ENCODE data around the gene TIGD2. TPM values are rescaled to one million over a fixed set of nuclear protein-coding genes. Genes with fewer than 3 reads are reported as not detected.
"Not testable (repeated sequence)": the region's sequence is repeated elsewhere in the genome, so short reads cannot be mapped to it uniquely, and the experiment has no call there.

The TIGD2 gene
- polyA plus RNA-seq, 5 donors = 7.8 to 11.6 (median 9.7) TPM

DNA sequence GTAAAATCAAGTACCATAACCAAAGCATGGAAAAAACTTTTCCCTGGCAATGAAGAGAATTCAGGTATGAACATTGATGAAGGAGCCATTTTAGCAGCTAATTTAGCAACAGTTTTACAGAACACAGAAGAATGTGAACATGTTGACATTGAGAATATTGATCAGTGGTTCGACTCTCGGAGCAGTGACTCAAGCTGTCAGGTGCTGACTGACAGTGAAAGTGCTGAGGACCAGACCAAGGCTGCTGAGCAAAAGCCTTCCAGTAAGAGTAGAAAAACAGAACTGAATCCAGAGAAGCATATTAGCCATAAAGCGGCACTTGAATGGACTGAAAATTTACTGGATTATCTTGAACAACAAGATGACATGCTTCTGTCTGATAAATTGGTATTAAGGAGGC lies 2.8 kb downstream of the TIGD2 start:
- DNase-seq = no peak

GRCh38 chr4:89117115-89117514 lies 5.8 kb downstream of the TIGD2 start:
- DNase-seq = no peak

- no peak for DNase-seq
These were observed 7.8 kb downstream of the TIGD2 start for GRCh38 chr4:89119166-89119565.

DNA sequence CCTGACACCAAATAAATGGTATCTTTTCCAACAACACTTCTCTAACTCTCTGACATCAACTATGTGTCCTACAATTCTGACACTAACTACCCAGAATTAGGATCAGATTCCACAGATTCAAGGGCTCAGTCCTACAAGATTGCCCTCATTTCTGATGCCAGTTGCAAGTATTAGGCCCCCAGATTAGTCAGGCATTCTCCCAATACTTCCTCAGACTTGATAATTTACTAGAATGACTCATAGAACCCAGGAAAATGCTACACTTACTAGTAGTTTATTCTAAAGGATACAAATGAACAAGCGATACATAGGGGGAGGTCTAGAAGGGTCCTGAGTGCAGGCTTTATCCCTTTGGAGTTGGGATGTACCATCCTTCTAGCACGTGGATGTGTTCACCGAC lies 8.5 kb downstream of the TIGD2 start:
- DNase-seq = no peak

DNA sequence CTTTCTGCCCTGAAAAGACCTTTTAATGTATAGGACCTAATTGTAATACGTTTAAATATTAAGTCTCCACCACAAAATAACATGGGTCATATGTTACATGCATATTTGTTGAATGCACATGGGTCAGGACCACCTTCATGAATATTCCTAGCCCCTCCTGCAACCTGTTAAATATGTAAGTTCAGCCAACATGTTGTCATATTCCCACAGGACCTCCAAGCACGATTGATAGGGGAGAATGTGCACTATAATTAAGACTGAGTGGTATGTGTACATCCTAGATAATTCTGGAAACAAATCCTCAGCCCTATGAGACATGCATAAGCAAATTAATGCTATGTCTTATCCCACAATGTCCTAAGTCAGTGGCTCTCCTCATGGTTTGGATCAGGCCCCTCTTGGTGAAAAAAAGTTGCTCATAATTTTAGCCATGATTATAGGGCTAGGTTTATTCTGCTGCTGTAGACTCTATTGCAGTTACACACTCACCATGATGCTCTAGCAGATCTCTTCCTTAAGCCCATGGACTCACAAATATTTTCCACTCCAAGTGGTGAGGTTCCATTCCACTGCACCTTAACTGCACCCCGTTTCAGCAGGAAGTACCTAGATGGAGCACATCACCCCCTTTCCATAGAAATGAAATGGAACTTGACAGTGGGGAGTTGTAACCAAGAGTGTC lies 10.2 kb downstream of the TIGD2 start:
- DNase-seq = no peak

DNA sequence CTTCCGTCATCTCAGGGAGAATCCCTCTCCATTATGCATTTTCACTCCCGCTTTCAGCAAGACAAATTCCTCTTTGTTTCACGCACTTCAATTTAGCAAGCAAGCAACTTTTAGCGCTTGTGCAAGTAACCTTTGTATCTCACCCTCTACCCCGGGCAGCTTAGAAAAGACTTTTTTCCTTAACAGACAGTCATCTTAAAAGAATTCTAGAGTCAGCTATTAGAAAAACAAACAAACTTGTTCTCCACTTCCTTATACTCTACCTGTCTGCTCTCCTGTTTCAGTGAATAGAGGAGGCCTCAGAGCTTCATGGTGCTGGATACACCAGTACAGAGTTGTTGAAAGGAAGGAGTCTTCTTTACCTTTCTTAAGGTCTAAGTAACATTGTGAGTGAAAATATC lies 12.1 kb downstream of the TIGD2 start:
- DNase-seq = no peak

GRCh38 chr4:89125901-89126782 lies 14.8 kb downstream of the TIGD2 start:
- DNase-seq = no peak

DNA sequence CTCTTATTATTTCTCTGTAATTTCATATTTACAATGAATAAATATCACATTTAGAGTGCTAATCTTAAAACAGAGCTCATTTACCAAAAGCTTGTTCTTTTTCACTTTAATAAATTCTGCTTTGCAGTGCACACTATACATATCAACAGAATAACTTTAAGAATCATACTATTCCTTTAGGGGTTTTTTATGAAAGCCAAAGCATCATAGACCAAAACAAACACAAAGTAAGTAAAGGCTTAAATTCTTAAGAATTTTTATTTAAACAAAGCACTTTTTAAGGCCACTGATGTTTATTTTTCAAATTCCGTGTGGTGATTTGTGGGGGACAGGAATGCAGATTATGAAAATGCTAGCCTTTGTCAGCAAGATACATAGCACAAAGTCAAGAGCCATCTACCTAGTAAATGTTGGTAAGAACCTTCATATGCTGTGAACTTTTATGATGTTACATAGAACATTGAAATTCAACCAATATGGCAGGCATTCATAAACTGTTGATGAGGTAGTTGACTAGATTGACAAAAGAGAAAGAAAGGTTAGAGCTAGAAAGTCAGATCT lies 17.8 kb downstream of the TIGD2 start:
- DNase-seq = no peak

DNA sequence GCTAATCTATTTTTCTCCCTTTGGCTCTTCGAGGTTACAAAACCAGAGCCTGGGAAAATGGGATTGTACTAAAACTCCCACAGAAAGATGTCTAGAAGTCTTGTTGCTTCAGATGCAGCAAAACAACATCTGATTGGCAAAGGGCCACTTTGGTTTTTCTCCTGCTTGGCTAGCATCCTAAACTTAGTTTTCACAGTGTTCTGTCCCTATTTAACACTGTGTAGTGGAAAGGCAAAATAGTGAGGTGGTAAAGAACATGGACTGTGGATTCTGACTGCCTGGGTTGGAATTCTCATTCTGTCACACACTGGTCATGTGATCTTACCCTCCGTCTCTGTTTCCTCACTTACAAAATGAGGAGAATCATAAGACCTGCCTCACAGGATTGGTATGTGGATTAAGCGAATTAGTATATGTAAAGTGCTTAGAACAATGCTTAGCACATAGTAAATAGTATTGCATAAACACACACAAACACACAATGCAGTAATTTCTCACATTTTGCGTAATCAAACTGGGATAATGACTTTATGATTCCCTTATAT lies 23.5 kb downstream of the TIGD2 start:
- DNase-seq = peak in 1 of 2 donors; percentile 21

DNA sequence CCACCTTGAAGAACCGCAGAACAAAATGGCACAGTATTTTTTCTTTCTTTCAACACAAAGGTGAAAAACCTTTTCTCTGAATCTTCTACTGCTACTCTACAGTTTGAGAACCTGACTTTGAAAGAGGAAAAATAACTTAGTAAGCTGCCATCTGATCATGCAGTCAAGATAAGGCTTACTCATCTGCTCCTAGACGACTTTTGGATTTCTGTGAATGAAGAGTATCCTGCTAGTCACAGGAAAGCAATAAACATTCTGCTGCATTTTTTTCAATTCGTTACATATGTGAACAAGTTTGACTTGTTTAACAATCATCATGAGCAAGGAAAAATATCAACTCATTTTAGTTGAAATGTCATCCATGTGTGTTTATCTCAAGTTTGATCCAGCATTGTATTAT lies 25.2 kb downstream of the TIGD2 start:
- DNase-seq = no peak

GRCh38 chr4:89137231-89137630 lies 25.9 kb downstream of the TIGD2 start:
- no peak for DNase-seq

GRCh38 chr4:89137695-89138094 lies 26.4 kb downstream of the TIGD2 start:
- DNase-seq = no peak

DNA sequence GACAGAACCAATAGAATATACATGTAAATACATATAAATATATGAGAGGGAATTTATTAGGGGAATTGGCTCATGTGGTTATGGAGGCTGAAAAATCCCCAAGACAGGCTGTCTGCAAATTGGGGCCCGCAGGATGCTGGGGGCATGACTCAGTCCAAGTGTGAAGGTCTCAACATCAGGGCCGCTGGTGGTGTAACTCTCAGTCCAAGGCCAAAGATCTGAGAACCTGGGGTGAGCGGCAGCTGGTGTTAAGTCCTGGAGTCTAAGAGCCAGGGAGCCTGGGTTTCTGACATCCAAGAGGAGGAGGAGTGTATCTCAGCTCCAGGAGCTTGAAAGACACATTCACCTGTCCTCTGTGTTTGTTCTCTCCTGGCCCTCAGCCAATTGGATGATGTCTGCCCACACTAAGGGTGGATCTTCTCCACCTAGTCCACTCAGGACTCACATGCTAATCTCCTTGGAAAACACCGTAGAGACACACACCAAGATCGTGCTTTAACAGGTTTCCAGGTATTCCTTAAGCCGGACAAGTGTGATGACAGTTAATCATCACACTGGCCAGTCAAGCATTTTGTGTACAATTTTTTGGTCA lies 28.9 kb downstream of the TIGD2 start:
- DNase-seq = no peak

DNA sequence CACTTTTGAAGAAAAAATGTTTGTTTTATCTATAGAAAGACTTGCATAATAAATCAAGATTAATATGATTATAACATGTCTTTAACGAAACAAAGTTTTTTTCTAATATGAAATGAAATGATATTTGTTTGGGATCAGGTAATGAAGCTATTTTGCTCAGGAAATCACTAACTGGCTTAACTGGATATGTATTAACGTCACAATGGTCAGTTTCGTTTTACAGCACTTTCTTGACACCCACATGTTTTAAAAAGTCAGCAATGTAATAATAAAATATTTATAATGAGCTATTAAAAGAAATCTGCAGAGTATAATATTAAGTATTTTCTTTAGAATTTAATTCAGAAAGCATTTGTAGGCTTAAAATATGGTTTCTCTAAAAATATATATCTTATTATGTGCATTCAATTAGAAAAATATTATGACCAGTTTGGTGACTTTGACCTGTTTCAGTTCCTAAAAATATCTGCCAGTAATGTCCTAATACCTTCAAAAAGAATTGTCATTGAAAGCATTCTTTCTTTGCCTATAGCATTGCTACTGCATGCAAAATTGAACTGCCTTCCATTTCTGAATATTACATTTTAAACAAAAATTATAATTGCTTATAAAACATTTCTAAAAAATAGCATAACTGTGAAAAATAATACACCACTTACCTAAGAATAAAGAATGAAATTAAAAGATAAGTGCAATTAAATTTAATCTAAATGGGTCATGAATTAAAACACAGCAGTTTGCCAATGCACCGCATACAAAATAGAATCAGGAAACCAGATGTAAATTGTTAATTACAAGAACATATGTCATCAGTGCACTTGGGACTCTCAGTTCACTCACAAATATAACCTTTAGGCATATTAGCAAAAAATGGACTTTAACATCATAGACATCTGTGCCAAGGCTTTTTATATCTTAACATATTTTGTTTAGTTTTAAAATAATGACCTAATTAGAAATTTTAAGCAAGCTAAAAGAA lies 31.6 kb downstream of the TIGD2 start:
- no peak for DNase-seq

GRCh38 chr4:89144652-89145051 lies 33.3 kb downstream of the TIGD2 start:
- DNase-seq = not testable (repeated sequence)

GRCh38 chr4:89146196-89146595 lies 34.9 kb downstream of the TIGD2 start:
- DNase-seq = no peak

GRCh38 chr4:89152972-89153371 lies 41.6 kb downstream of the TIGD2 start:
- no peak for DNase-seq

DNA sequence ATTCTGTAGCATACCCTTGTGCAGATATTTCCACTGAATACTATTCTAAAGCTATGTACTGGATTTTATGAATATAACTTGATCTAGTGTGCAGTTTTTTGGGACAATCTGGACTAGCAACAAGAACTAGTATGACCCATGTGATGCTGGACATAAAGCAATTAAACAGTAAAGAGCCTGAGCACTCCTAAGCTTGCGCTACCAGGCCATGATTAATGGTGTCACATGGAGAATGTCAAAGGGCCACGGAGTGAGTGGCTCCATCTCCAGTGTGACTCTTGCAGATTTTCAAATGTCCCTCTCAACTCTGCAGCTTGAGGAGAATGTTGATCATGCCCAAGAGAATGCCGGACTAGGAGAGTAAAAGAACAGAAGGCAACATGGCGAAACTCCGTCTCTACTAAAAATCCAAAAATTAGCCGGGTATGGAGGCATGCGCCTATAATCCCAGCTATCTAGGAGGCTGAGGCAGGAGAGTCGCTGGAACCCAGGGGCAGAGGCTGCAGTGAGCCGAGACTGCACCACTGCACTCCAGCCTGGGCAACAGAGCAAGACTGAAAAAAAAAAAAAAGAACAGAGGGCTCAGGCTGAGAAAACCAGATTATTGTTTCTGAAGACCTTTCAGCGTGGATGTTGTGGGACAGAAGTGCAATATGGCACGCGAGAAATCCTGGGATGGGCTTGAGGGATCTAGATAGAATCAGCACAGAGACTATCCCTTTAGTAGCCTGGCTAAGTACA lies 45.0 kb downstream of the TIGD2 start:
- DNase-seq = no peak

DNA sequence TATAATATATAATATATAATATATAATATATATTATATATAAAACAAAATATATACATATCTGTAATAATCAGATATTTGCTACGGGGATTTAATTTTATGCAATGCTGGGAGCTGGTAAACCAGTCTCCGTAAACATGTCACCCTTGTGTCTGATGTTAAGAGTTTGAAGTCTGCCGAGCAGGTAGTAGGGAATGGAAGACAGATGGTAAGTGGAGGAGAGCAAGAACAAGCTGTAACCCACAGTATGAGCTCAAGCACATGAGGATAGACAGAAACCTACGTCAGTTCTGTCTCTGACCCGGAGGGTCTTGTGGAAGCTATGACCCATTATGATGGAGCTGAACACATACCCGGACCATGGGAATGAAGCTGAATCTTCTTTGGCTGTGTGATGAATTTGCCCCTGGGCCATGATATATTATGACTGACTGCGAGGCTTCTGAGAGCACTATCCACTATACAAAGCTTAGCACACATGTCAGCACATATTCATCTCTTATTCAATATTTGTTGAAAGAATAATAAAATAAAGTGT lies 46.2 kb downstream of the TIGD2 start:
- DNase-seq = no peak

Data from right lung (tissue), 5 donors.